ENCODE results near the gene CENPB.

DNA sequence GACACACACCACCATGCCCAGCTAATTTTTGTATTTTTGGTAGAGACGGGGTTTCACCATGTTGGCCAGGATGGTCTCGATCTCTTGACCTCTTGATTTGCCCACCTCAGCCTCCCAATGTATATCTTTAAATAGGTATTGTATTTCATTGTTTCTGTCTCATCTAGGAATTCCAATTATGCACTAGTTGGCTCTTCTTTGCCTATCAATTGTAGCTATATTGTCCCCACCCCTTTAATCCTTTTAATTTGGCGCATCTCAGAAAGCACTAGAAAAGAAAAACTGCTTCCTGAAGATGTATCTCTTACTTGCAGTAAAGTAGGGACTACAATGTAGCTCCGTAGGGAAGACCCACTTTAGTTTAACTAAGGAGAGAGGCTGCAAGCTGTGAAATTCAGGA lies 49.6 kb upstream of the CENPB start:
- TF ChIP-seq, protein P1, sequence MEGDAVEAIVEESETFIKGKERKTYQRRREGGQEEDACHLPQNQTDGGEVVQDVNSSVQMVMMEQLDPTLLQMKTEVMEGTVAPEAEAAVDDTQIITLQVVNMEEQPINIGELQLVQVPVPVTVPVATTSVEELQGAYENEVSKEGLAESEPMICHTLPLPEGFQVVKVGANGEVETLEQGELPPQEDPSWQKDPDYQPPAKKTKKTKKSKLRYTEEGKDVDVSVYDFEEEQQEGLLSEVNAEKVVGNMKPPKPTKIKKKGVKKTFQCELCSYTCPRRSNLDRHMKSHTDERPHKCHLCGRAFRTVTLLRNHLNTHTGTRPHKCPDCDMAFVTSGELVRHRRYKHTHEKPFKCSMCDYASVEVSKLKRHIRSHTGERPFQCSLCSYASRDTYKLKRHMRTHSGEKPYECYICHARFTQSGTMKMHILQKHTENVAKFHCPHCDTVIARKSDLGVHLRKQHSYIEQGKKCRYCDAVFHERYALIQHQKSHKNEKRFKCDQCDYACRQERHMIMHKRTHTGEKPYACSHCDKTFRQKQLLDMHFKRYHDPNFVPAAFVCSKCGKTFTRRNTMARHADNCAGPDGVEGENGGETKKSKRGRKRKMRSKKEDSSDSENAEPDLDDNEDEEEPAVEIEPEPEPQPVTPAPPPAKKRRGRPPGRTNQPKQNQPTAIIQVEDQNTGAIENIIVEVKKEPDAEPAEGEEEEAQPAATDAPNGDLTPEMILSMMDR (IDR thresholded peaks at IDR 0.05; ENCODE audit: poor library complexity, severe bottlenecking), result no peak
- TF ChIP-seq, protein P2, sequence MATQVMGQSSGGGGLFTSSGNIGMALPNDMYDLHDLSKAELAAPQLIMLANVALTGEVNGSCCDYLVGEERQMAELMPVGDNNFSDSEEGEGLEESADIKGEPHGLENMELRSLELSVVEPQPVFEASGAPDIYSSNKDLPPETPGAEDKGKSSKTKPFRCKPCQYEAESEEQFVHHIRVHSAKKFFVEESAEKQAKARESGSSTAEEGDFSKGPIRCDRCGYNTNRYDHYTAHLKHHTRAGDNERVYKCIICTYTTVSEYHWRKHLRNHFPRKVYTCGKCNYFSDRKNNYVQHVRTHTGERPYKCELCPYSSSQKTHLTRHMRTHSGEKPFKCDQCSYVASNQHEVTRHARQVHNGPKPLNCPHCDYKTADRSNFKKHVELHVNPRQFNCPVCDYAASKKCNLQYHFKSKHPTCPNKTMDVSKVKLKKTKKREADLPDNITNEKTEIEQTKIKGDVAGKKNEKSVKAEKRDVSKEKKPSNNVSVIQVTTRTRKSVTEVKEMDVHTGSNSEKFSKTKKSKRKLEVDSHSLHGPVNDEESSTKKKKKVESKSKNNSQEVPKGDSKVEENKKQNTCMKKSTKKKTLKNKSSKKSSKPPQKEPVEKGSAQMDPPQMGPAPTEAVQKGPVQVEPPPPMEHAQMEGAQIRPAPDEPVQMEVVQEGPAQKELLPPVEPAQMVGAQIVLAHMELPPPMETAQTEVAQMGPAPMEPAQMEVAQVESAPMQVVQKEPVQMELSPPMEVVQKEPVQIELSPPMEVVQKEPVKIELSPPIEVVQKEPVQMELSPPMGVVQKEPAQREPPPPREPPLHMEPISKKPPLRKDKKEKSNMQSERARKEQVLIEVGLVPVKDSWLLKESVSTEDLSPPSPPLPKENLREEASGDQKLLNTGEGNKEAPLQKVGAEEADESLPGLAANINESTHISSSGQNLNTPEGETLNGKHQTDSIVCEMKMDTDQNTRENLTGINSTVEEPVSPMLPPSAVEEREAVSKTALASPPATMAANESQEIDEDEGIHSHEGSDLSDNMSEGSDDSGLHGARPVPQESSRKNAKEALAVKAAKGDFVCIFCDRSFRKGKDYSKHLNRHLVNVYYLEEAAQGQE (IDR thresholded peaks at IDR 0.05; ENCODE audit: borderline replicate concordance), result no peak
- TF ChIP-seq POLR2AphosphoS5 (IDR thresholded peaks at IDR 0.05) (no peak), EP300 (conservative IDR thresholded peaks at IDR 0.05; ENCODE audit: poor library complexity, severe bottlenecking) (no peak)

Data from neural cell (in vitro differentiated cells).